HG02623 (cell line): ENCODE results near the gene SENP1.

Source experiments
- ATAC-seq: cut with Tn5 transposase; IDR thresholded peaks from one replicate; pipeline ENCODE4 v1.9.1; 2021; ENCODE audit warnings: moderate library complexity; ENCODE audit not compliant: unreplicated experiment

The SENP1 gene

DNA sequence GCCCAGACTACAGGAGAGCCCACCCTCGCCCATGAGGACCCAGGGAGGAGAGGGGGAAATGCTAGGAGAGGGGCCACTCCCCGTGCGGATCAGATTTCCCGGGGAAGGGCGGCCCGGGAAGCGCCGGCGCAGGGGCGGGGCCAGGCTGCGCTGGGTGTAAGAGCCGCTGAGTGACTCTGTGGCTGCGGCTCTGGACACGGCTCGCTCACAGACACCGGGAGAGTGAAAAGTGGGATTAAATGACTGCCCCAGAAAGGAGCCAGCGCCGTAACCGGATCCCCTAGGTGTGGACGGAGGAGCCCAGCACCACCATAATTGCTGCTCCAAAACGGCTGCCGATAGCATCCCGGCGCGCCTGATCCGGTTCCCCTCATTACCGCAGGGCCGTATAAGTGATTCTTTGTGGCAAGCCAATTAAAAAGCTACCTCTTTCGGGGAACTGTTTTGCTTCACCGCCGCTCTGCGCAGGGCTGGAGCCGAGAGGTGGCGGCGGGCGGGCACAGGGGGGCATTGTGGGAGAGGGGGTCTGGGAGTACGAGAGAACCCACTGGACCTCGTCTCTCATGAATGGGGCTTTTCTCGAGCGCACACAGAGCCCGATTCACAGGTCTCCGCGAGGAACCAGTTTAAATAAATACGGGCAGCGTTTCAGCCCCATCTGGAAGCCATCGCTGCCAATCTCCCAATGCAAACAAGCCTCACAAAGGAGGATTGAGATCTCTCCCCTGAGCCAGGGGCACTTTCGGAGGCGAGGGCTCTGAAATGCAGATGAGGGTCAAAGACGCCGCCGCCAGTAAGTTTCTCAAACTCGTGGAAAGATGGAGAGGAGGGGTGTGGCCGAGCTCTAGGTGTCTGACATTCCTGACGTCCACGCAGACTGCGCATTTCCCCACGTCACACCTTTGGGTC, 104.1 kb downstream of the SENP1 start:
- no peak for ATAC-seq

DNA sequence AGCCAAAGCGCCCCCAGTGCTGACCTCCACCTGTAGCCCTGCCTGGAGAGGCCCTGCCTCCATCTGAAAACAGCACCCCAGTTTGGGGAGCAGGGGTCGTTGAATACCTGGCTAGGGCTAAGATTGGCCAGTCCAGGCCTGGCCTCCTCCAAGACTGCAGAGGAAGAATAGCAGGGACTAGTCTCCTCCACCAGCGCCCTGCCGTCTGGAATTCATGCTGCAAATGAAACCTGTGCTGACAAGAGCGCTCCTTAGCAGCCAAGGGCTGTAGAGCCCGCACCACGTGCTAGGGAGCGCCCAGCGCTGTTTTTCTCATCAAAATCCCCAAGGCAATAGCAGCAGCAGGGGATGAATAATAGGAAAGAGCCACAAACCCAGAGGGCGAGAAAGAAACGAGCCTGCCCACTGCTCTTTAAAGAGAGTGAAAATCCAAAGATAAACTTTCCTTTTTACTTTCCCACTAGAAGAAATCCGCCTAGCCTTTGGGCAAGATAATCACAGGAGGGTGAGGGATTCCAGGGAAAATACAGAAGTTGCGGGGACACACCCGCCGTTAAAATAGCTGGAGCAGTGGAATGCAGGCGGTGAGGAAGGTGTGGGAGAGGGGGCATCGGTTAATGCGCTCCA, 104.9 kb downstream of the SENP1 start:
- ATAC-seq, result no peak

DNA sequence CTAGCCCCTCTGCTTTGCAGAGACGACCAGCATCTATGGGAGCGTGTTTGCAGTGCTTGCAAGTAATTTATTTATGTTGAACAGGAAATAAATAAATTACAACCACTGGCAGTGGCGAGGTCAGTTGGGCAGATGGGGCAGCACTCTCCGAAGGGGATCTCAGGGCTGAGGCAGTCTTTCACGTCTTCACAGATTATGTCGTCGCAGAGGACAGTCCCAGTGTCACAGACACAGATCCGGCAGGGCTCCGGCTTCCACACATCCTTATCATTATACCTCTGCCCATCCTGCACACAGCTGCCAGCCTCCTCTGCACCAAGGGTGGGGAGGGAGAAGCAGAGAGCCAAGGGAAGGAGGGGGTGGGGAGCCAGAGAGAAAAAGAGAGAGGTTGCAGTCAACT, 106.1 kb downstream of the SENP1 start:
- no peak for ATAC-seq

DNA sequence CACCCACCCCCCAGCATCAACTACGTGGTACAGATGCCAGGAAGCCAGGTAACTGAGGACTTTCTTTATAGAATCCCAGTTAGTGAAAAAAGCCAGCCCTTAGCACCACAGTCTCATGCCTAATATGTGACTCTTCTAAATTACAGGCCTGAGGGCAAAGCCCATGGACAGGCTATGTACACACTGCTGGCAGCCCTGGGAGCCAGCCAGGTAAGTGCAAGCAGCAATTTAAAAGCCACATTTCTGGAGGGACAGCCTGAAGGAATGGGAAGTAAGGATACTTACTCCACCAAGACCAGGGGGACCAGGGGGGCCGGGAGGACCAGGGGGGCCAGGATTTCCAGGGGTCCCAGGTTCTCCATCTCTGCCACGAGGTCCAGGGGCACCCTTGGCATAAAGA, 108.6 kb downstream of the SENP1 start:
- ATAC-seq, result no peak

DNA sequence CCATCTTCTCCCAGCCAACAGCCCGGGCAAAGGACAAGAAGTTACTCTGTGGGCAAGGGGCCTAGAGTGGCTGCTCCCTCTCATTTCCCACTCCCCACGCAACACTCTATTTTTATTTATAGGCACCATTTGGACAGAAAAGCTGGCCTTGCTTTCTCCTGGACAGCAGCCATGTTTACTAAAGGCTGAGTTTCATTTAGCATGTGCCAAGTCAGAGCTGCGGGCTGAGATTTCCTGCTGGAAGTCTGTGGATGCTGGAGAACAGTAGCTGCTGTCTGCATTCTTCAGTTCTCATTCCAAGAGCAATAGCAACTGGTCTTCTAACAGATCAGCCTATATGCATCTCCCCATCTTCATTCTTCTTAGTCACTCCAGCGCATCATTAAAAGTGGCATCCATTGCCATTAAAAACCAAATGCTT, 109.9 kb downstream of the SENP1 start:
- no peak for ATAC-seq

DNA sequence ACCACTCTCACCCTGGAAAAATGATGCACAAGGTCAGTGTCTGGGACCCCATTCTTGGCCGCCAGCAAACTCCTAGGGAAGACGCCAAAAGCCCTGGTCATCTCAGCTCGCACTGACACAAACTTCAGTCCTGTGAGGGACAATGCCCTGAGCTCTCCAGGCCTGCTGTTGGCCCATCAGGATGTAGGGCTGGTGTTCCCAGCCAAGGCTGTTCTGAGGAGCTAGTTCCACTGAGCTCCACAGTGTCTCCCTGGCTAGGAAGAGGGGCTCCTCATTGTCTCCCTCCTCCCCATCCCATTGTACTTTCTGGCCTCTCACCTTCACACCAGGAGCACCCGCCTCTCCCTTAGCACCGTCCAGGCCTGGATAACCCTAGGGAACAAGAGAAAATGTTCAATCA, 112.4 kb downstream of the SENP1 start:
- ATAC-seq, result no peak
